Endothelial cell of umbilical vein (primary cell): ENCODE results near the gene UCP3. TPM values are rescaled to one million over a fixed set of nuclear protein-coding genes. Genes with fewer than 3 reads are reported as not detected.
A peak's percentile ranks its signal among the peaks of the same experiment; 100 is the strongest.

Experiments
- BruUV-seq: library from RNA; stranded (reverse); fragments of 400-500 nt; replicated peaks from 2 replicates; lab custom pipeline; 2021; lab: Mats Ljungman, UMichigan
- CTCF ChIA-PET: fragments of 300-600, 350-600 bp; sonication (Branson Sonifier 250); formaldehyde crosslinking; loops from one replicate; lab custom pipeline; 2021; ENCODE audit warnings: antibody characterized with exemption, inconsistent platforms; lab: Charles Lee
- POLR2A ChIA-PET: fragments of 300-600, 350-600 bp; sonication (Branson Sonifier 250); formaldehyde crosslinking; loops from one replicate; lab custom pipeline; 2021; ENCODE audit warnings: antibody characterized with exemption, inconsistent platforms; lab: Charles Lee
- DNase-seq: peaks from one replicate; pipeline ENCODE4 v3.0.0-alpha.2; 2011; ENCODE audit warnings: low read depth, low spot score
- FAIRE-seq: peaks from 2 replicates; lab custom pipeline; 2011; peaks lifted over from hg19 to GRCh38; lab: Jason Lieb, UNC
- H2AFZ ChIP-seq: 2 replicates; pipeline ENCODE4 v1.6.0; 2012; ENCODE audit warnings: low read depth, low read length, control low read depth, inconsistent platforms
- H3K27ac ChIP-seq: 2 replicates; pipeline ENCODE4 v1.5.1; 2011; ENCODE audit warnings: low read depth, mild to moderate bottlenecking, control low read depth, low read length, moderate library complexity; ENCODE audit not compliant: insufficient read depth
- H3K27me3 ChIP-seq, 2 experiments: 2 replicates each; pipeline versions ENCODE4 v1.6.0 to v1.6.1; 2011; ENCODE audit warnings: low read length in 2 of 2, mixed read lengths in 1 of 2; ENCODE audit not compliant: control insufficient read depth in 2 of 2, insufficient read depth in 2 of 2
- H3K36me3 ChIP-seq, 2 experiments: 2 replicates in 1 of 2; 3 replicates in 1 of 2; pipeline ENCODE4 v1.5.1; 2011; ENCODE audit warnings: low read length in 2 of 2, mild to moderate bottlenecking in 1 of 2, moderate library complexity in 1 of 2; ENCODE audit not compliant: control insufficient read depth in 2 of 2, insufficient read depth in 2 of 2; ENCODE audit errors: extremely low read depth in 1 of 2
- H3K4me1 ChIP-seq: 3 replicates; pipeline ENCODE4 v1.5.1; 2011; ENCODE audit warnings: mild to moderate bottlenecking, low read length; ENCODE audit not compliant: control insufficient read depth, insufficient read depth; ENCODE audit errors: extremely low read depth
- H3K4me2 ChIP-seq: 2 replicates; pipeline ENCODE4 v1.6.1; 2011; ENCODE audit warnings: low read length, control low read depth, mixed read lengths; ENCODE audit not compliant: insufficient read depth
- H3K4me3 ChIP-seq, 3 experiments: fragments of 200-600 bp in 1 of 3; sonication (generic), shearing (Covaris generic) in 1 of 3; replicated peaks in 1 of 3; 2 replicates each; pipeline ENCODE4 v1.5.1; 2011 to 2016; ENCODE audit warnings: control low read depth in 3 of 3, low read length in 3 of 3, mild to moderate bottlenecking in 2 of 3, inconsistent platforms in 1 of 3, low read depth in 1 of 3, moderate library complexity in 1 of 3; ENCODE audit not compliant: insufficient read depth in 1 of 3
- H3K79me2 ChIP-seq: 2 replicates; pipeline ENCODE4 v1.6.0; 2012; ENCODE audit warnings: low read length, inconsistent platforms; ENCODE audit not compliant: control insufficient read depth, insufficient read depth
- H3K9ac ChIP-seq: replicated peaks from 2 replicates; pipeline ENCODE3; 2011; ENCODE audit warnings: low read length, control low read depth; ENCODE audit not compliant: insufficient read depth; ENCODE audit errors: extremely low read depth
- H3K9me1 ChIP-seq: replicated peaks from 3 replicates; pipeline ENCODE4 v1.6.0; 2011; ENCODE audit warnings: mild to moderate bottlenecking, low read length; ENCODE audit not compliant: control insufficient read depth, insufficient read depth; ENCODE audit errors: extremely low read depth
- H3K9me3 ChIP-seq: replicated peaks from 2 replicates; pipeline ENCODE4 v1.5.1; 2012; ENCODE audit warnings: low read length, inconsistent platforms; ENCODE audit not compliant: control insufficient read depth, insufficient read depth
- H4K20me1 ChIP-seq: replicated peaks from 2 replicates; pipeline ENCODE3; 2011; ENCODE audit warnings: mild to moderate bottlenecking, low read length; ENCODE audit not compliant: control insufficient read depth, insufficient read depth; ENCODE audit errors: extremely low read depth
- CTCF ChIP-seq, 2 donors: IDR thresholded peaks; 1 replicate in 1 of 2; 2 replicates in 1 of 2; pipeline ENCODE4 v1.5.1; 2011; ENCODE audit warnings: low read length in 2 of 2, mild to moderate bottlenecking in 2 of 2, moderate library complexity in 2 of 2, control low read depth in 1 of 2, inconsistent platforms in 1 of 2, low read depth in 1 of 2; ENCODE audit not compliant: insufficient read depth in 1 of 2; ENCODE audit errors: extremely low read depth in 1 of 2
- FOS ChIP-seq: IDR thresholded peaks from 2 replicates; pipeline ENCODE4 v1.6.1; 2011; ENCODE audit warnings: mild to moderate bottlenecking, low read length, moderate library complexity, borderline replicate concordance; ENCODE audit not compliant: insufficient read depth
- MYC ChIP-seq: IDR thresholded peaks from one replicate; pipeline ENCODE4 v1.6.1; 2011; ENCODE audit warnings: mild to moderate bottlenecking, low read depth, low read length
- POLR2AphosphoS5 ChIP-seq: IDR thresholded peaks from 2 replicates; pipeline ENCODE4 v1.6.1; 2012; ENCODE audit warnings: low read depth, mild to moderate bottlenecking, control low read depth, low read length, moderate library complexity; ENCODE audit not compliant: insufficient read depth
- dilution Hi-C: fragments of 300-500 bp; cut with MboI; formaldehyde crosslinking; loops from one replicate; pipeline ENCODE4 v1.15.0; 2019; ENCODE audit warnings: low sequenced_read_pairs; ENCODE audit not compliant: extremely low pct_ligation_motif_present
- intact Hi-C: fragments of 100-400 bp; cut with micrococcal nuclease; formaldehyde crosslinking; loops from one replicate; pipeline ENCODE4 v1.10.0; 2022
- polyA plus RNA-seq, 4 experiments: library from polyadenylated mRNA; depleted of rRNA in 3 of 4; stranded (reverse) in 3 of 4; unstranded in 1 of 4; fragments of >200 nt; gene quantifications; 2 replicates each; pipeline versions ENCODE4 v1.2.1 to v1.2.3, GENCODE V29; 2011 to 2012; ENCODE audit warnings: missing spikeins in 1 of 4
- total RNA-seq: library from RNA; stranded (reverse); gene quantifications from 2 replicates; pipeline ENCODE4 v1.2.3, GENCODE V29; 2021

UCP3 gene
- total and polyA plus RNA-seq, 2 donors (not counting 3 experiments of a cell fraction or from before 2014, with no cell fraction given): 1.1 to 1.4 TPM

DNA sequence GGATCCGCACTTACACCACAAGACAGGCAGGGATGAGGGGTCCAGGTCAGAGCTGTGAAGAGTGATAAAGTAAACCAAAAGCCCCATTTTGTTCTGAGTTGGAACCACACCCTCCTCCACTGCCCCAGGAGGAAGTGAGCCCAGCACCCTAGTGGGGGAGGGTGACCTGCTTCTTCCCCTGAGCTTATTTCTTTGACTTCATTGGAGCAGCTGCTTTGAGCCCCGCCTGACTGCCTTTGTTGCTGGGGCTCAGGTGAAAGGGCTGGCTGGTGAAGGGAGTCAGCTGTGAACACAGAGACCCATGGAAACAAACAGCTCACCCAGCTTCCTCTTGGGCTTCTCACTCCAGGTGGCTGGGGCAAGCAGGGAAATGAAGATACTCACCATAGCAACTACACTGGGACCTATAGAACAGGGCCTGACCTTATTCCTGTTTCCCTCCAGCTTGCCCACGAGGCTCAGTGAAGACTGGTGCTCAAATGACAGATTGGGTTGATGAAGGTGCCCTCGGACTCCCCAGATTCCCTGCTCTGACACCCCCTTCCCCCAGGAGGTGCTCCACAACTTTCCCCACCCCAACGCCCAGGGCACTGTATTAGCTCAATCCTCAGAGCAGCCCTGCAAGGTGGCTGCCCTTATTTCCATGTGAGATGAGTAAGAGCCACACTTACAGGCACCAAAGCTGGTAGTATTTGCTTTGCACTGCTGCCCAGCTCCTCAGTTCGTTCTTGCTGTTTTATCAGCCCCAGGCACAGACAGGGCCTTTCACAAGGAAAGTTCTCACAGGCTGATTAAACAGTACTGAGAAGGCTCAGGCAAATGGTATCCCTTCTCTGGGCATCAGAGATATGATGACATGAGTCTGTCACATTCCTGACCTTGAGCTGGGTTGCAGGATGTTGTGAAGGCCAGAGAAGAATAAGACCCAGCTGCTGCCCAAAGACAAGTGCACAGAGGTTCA lies 28.6 kb downstream of the UCP3 start:
- H3K9ac ChIP-seq: no peak overlapping the region
- no TSS peak for BruUV-seq
- no peaks in the 10 kb centered on the region for H3K27me3 ChIP-seq
- no peaks in the 10 kb centered on the region for H3K9me3 ChIP-seq
- TF ChIP-seq CTCF (IDR thresholded peaks at IDR 0.05; ENCODE audit: extremely low read depth in 1 of 2, insufficient read depth in 1 of 2, low read depth in 1 of 2, low read length in 2 of 2): no peak
- no peak for TF ChIP-seq POLR2AphosphoS5
- TF ChIP-seq MYC: no peak
- no peak for TF ChIP-seq FOS
- no peak overlapping the region for H3K27ac ChIP-seq
- H3K79me2 ChIP-seq: no peaks in the 10 kb centered on the region
- H3K9me1 ChIP-seq: no peaks in the 10 kb centered on the region
- CTCF ChIA-PET: interaction anchor here (0.7 to 3.7 kb wide), 4 partner anchors 12 to 473 kb away, joined by 3 to 14 read pairs (median 4); partner anchors contain the start of genes C2CD3 and PPME1
- H4K20me1 ChIP-seq: no peaks in the 10 kb centered on the region
- intact Hi-C loops: loop anchor here (5.0 kb wide), 1 partner anchor 342 kb away; no protein-coding TSS in a partner anchor
- DNase-seq: peak; percentile 77
- FAIRE-seq: no peak
- POLR2A ChIA-PET: no interaction called here
- peaks cover 0 to 10% of the 10 kb centered on the region in 2 experiments for H3K36me3 ChIP-seq
- no peak overlapping the region for H3K4me3 ChIP-seq
- peaks cover 11% of the 10 kb centered on the region for H3K4me1 ChIP-seq
- dilution Hi-C loops: no loop called here
- H3K4me2 ChIP-seq: no peak overlapping the region
- H2AFZ ChIP-seq: no peak overlapping the region
